HG02759 (cell line): ENCODE measurements around the gene LRRC3C.
"Not testable (repeated sequence)": the region's sequence is repeated elsewhere in the genome, so short reads cannot be mapped to it uniquely, and the experiment has no call there.

Experiments used
- ATAC-seq: cut with Tn5 transposase; IDR thresholded peaks from one replicate; pipeline ENCODE4 v1.9.1; 2021; ENCODE audit warnings: mild to moderate bottlenecking, moderate library complexity; ENCODE audit not compliant: unreplicated experiment

The LRRC3C gene, protein sequence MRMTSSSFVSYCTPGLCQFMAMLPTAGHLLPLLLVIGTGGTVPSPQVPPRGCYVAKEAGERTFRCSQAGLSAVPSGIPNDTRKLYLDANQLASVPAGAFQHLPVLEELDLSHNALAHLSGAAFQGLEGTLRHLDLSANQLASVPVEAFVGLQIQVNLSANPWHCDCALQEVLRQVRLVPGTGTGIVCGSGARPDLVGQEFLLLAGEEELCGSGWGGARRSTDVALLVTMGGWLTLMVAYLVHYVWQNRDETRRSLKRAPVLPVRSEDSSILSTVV

GRCh38 chr17:39927101-39927928 lies at the start of gene LRRC3C, which contains the start of gene ORMDL3:
LRRC3C (plus strand) TSS chr17:39927732; CDS start chr17:39941524, 13,792 bp downstream.
ORMDL3 (minus strand) TSS chr17:39927601; CDS start chr17:39924203, 3,398 bp downstream.
- ATAC-seq, result peak; percentile 86

- not testable (repeated sequence) for ATAC-seq
Observed at GRCh38 chr17:39886102-39886501, 41.4 kb upstream of the LRRC3C start.

- no peak for ATAC-seq
Observed at GRCh38 chr17:39887078-39887477, 40.5 kb upstream of the LRRC3C start.

- ATAC-seq, result no peak
Observed at GRCh38 chr17:39889200-39889599, 38.3 kb upstream of the LRRC3C start.

DNA sequence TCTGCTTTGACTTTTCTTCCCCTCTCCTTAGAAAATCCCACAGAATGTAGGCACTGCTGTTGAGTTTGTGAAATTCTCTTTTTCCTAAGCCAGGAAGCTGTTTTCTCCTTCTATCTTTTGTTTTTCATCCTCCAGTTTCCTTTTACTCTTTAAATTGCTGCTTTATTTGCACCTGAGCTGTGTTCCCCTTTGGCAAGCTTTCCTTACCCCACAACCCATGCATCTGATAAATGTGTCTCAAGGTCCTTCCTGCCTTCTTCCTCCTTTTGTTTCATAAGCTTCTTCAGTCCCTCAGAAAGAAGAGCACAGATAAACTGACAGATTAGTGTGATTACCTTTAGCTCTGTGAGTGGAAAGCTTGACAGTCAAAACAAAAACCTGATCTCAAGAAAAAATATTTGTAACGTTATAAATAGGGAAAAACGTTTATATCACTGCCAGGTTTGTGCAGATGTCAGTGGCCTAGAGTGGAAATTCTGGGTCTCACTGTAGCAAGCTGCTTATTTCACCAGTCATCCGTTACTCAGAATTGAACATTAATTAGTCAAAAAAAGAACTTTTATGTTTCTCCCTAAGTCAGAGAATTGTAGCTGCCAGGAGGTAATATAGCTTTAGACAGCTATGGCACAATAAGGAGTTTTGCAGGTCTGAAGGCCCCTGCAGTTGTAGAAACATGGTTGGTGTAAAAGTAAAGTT lies 32.7 kb upstream of the LRRC3C start:
- ATAC-seq, result no peak

DNA sequence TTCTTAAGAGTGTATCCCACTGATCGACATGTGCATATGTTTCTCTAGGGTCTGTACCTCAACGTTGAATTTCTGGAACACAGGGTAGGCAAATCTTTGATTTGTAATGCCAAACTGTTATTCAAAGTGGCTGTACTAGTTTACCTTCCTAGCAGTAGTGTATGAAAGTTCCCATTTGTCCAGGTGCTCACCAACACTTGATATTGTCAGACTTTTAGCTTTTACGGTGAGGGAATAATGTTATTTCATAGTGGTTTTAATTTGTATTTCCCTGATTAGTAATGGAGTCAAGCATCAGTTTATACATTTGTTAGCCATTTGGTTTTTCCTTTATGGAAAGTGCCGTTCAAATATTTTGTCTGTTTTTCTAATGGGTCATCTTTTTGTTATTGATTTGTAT lies 29.4 kb upstream of the LRRC3C start:
- ATAC-seq, result no peak

DNA sequence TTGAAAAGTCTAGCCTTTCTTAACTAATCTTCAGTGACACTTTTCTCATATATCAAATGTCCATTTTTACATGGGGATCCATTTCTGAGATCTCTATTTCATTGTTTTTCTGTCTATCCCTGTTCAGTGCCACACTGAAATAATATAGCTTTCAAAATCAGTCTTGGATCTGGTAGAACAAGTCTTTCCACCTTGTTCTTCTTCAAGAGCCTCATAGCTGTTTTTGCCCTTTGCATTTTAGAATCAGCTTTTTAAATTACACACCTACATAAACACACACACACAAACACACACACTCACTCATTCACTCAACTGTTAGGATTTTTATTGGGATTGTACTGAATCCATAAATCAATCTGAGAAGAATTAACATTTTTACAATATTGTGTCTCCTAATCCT lies 28.3 kb upstream of the LRRC3C start:
- ATAC-seq, result no peak

- ATAC-seq, result not testable (repeated sequence)
Observed at GRCh38 chr17:39902027-39902426, 25.5 kb upstream of the LRRC3C start.

DNA sequence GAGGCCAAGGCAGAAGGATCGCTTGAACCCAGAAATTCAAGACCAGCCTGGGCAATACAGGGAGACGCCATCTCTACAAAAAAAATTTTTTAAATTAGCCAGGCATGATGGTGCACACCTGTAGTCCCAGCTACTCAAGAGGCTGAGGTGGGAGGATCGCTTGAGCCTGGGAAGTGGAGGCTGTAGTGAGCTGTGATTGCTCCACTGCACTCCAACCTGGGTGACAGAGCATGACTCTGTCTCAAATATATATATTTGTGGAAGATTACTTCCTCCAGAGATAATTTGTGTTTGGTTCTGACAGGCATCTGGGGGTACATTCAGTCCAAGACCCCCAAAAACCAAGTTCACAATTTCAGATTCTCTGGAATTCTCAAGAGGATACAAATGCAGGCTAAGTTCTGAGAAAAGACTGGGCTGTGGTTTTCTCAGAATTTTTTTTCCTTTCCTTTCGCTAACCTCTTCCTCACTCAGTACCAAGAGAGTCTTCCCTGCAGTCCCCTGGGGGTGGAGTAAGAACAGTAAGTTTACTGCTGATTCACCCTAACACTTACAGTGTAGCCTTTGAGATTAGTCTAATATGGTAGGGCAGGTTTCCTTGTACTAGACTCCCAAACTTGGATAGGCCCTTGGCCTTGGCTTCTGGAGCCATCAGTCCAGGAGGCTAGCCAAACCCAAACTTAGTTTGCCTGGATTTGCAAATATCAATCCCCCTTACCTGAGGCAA lies 24.2 kb upstream of the LRRC3C start:
- ATAC-seq, result no peak

- no peak for ATAC-seq
Observed at GRCh38 chr17:39904990-39905288, 22.6 kb upstream of the LRRC3C start.

DNA sequence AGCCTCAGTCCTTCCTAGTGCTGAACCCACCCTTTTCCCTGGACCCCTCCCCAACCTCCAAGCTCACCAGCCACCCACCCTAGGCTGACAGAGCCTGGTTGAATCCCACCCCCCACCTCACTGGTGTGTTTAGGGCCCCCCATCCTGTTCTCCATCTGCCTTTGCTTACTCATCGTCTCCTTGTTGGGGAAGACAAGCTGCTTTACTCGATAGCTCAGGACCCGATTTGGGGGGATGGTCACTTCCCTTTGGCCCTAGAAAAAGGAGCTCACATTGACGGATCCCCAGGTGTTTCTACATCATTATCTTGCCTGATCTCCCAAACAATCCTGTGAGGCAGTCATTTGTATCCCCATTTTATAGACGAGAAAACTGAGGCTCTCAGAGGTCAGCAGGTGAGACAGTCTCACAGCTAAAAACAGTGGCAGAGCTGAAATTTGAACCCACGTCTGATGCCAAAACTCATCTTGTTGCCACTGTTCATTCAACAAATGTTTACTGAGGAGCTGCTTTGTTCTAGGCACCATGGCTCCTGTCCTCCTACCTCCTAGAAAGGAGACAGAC lies 18.7 kb upstream of the LRRC3C start:
- ATAC-seq, result no peak

- no peak for ATAC-seq
Observed at GRCh38 chr17:39913989-39914388, 13.5 kb upstream of the LRRC3C start.

DNA sequence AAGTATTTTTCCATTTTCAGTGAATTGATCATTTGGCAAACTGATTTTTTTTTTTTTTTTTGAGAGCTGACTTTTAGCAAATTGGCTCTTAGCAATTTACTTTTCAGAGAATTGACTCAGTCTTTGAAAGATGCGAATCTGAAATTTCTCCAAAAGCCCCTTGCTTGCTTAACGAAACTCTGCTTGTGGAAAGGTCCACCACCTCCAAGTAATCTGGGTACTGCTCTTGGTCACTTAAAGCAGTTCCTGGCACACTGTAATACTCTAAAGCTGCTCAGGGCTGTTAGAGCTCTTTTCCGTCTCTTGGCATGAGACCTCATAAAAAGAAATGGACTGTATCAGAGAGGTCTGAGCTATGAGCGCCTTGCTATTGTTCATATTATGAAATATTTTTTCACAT lies 12.0 kb upstream of the LRRC3C start:
- ATAC-seq, result no peak

DNA sequence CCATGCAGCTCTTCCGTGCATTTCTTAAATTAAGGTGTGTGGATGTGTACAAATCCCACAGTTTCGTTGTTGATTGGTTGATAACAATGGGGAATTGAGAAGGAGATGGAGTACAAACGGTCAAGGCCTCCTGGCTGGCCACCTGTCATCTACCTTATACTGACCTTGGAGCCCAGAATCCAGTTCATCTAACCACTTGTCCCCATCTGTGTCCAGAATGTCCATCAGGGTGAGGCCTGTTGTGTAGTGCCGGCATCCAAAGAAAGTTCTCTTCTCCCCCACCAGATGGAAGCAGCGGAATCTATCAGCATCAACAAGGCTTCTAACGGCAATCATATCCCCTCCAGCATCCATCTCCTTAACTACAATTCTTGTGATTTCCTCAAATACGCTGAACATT lies 10.6 kb upstream of the LRRC3C start:
- no peak for ATAC-seq

GRCh38 chr17:39919087-39919683 lies 8.3 kb upstream of the LRRC3C start:
- no peak for ATAC-seq

DNA sequence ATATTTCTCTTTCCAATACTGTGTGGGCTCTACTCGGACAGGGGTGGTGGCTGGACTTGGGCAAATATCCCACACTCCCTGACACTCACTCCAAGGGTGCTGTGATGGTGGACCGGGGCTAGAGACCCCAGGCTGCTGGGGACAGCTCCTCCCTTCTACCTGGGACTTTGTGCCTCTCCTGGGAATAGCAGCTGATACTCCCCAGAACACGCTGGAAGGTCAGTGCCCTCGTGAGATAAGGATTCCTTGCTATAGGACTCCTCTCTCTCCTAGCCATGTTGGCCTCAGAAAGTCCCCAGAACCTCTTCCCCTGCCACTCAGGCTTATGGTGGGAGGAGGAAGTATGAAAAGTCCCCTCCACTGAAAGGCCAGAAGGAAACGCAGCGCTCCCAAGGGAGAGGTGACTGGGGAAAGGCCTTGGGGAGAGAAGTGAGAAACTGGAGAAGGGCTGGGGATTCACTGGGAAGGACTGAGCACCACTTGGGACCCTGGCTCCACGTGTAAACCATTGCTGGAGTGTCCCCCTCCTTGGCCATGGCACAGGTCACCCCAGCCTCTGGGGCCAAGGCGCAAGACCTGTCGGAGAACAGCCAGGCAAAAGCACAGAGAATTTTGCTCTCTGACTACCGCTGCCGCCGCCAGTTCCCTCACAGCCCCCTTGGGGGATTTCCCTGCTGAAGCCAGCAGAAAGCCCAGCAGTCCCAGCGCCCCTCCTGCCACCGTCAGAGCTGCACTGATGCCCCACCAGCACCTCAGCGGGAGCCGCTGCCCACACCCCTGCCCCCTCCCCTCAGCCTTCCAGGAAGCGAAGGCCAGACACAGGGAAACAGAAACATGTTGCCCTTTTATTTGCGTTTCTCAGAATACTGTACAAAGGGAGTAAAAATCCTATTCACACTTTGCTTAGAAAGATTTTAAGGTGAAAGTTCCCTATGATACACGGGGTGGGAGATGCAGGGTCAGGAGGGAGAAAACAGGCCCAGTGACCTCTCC lies 7.0 kb upstream of the LRRC3C start:
- peak; percentile 44 for ATAC-seq

GRCh38 chr17:39921323-39921722 lies 6.2 kb upstream of the LRRC3C start:
- ATAC-seq, result no peak

DNA sequence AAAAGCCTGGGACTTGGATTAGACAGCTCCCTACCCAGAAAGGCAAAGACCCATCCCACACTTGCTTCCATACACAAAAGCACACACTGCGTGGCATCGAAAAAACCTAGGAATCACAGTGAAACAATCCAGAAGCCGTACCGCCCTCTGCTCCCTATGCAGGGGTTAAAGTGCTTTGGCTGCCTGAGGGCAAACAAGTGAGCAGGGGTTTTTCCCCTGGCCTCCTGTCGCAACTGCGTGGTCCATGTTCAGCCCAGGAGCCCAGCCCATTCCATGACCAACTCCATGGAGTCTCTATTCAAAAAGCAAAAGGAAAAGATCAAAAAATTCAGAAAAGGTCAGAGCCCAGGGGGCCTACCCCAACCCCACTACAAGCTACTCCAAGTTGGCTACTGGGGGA lies 5.5 kb upstream of the LRRC3C start:
- no peak for ATAC-seq

DNA sequence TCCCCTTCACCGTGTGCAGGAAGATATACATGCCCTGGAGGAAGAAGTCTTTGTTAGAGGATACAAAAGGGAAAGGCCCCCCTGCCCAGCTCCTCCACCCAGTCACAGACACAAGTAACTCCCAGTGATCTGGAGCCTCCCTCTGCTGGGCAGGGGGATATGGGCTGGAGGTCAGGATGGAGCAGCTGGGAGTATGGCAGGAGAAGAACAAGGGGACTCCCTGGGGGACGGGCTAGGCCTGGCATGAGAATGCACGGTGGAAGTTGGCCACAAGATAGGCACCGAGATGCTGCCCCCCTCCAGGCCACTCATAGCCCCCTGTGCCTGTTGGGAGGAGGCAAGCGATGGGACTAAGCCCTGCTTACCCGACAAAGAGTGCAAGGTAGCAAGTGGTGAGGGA lies 4.3 kb upstream of the LRRC3C start:
- no peak for ATAC-seq
